SK-N-SH (cell line): Measurements from ENCODE around the gene GABRB1.

Experiments used
- CTCF ChIP-seq: fragments of 200-600 bp; sonication (generic); IDR thresholded peaks from 2 replicates; pipeline ENCODE4 v1.6.1; 2017; ENCODE audit warnings: antibody characterized with exemption, mild to moderate bottlenecking, moderate library complexity
- EP300 ChIP-seq, 2 experiments: IDR thresholded peaks; 2 replicates each; pipeline versions ENCODE4 v1.4.0 to v1.6.1; 2012; ENCODE audit warnings: borderline replicate concordance in 1 of 2, low read depth in 1 of 2, low read length in 1 of 2
- FOXM1 ChIP-seq: IDR thresholded peaks from 2 replicates; pipeline ENCODE4 v1.4.0; 2012; ENCODE audit warnings: low read depth, mild to moderate bottlenecking
- GABPA ChIP-seq: IDR thresholded peaks from 2 replicates; pipeline ENCODE4 v1.4.0; 2012; ENCODE audit warnings: low read depth, mild to moderate bottlenecking
- JUND ChIP-seq: IDR thresholded peaks from 2 replicates; pipeline ENCODE4 v1.4.0; 2012
- TCF12 ChIP-seq: IDR thresholded peaks from 2 replicates; pipeline ENCODE4 v1.4.0; 2012
- TEAD4 ChIP-seq: IDR thresholded peaks from 2 replicates; pipeline ENCODE4 v1.4.0; 2012; ENCODE audit warnings: mild to moderate bottlenecking, borderline replicate concordance; ENCODE audit not compliant: insufficient read depth
- YY1 ChIP-seq: IDR thresholded peaks from 2 replicates; pipeline ENCODE4 v1.4.0; 2012; ENCODE audit warnings: low read depth, mild to moderate bottlenecking
- TF ChIP-seq, protein P1 (sequence below): IDR thresholded peaks from 2 replicates; pipeline ENCODE4 v1.6.1; 2012; ENCODE audit warnings: mild to moderate bottlenecking, low read depth, low read length, moderate library complexity
- TF ChIP-seq, protein P2 (sequence below): IDR thresholded peaks from 2 replicates; pipeline ENCODE4 v1.4.0; 2012; ENCODE audit warnings: low read depth, borderline replicate concordance

GRCh38 chr4:47017081-47017480, 14.3 kb upstream of the GABRB1 start:
- TF ChIP-seq CTCF: no peak
- no peak for TF ChIP-seq GABPA
- TF ChIP-seq TCF12: no peak
- TF ChIP-seq, protein P1, sequence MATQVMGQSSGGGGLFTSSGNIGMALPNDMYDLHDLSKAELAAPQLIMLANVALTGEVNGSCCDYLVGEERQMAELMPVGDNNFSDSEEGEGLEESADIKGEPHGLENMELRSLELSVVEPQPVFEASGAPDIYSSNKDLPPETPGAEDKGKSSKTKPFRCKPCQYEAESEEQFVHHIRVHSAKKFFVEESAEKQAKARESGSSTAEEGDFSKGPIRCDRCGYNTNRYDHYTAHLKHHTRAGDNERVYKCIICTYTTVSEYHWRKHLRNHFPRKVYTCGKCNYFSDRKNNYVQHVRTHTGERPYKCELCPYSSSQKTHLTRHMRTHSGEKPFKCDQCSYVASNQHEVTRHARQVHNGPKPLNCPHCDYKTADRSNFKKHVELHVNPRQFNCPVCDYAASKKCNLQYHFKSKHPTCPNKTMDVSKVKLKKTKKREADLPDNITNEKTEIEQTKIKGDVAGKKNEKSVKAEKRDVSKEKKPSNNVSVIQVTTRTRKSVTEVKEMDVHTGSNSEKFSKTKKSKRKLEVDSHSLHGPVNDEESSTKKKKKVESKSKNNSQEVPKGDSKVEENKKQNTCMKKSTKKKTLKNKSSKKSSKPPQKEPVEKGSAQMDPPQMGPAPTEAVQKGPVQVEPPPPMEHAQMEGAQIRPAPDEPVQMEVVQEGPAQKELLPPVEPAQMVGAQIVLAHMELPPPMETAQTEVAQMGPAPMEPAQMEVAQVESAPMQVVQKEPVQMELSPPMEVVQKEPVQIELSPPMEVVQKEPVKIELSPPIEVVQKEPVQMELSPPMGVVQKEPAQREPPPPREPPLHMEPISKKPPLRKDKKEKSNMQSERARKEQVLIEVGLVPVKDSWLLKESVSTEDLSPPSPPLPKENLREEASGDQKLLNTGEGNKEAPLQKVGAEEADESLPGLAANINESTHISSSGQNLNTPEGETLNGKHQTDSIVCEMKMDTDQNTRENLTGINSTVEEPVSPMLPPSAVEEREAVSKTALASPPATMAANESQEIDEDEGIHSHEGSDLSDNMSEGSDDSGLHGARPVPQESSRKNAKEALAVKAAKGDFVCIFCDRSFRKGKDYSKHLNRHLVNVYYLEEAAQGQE: no peak
- no peak for TF ChIP-seq JUND
- TF ChIP-seq TEAD4: no peak
- TF ChIP-seq EP300 (IDR thresholded peaks at IDR 0.05; ENCODE audit: borderline replicate concordance in 1 of 2, low read depth in 1 of 2, low read length in 1 of 2): no peak
- TF ChIP-seq, protein P2, sequence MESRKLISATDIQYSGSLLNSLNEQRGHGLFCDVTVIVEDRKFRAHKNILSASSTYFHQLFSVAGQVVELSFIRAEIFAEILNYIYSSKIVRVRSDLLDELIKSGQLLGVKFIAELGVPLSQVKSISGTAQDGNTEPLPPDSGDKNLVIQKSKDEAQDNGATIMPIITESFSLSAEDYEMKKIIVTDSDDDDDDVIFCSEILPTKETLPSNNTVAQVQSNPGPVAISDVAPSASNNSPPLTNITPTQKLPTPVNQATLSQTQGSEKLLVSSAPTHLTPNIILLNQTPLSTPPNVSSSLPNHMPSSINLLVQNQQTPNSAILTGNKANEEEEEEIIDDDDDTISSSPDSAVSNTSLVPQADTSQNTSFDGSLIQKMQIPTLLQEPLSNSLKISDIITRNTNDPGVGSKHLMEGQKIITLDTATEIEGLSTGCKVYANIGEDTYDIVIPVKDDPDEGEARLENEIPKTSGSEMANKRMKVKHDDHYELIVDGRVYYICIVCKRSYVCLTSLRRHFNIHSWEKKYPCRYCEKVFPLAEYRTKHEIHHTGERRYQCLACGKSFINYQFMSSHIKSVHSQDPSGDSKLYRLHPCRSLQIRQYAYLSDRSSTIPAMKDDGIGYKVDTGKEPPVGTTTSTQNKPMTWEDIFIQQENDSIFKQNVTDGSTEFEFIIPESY: no peak
- no peak for TF ChIP-seq FOXM1
- no peak for TF ChIP-seq YY1
